GM12864 (cell line): ENCODE measurements around the gene LTF.
"Not testable (repeated sequence)": the region's sequence is repeated elsewhere in the genome, so short reads cannot be mapped to it uniquely, and the experiment has no call there.

Experiments
- DNase-seq: peaks from one replicate; pipeline ENCODE4 v3.0.0-alpha.2; 2011; ENCODE audit warnings: low read depth
- H3K4me3 ChIP-seq: 2 replicates; pipeline ENCODE4 v1.5.1; 2011; ENCODE audit warnings: mild to moderate bottlenecking, low read depth, low read length, control low read depth
- CTCF ChIP-seq: IDR thresholded peaks from 2 replicates; pipeline ENCODE4 v1.5.1; 2011; ENCODE audit warnings: low read depth, mild to moderate bottlenecking, moderate library complexity, low read length, control low read depth, inconsistent platforms; ENCODE audit errors: missing control alignments

The LTF gene

DNA sequence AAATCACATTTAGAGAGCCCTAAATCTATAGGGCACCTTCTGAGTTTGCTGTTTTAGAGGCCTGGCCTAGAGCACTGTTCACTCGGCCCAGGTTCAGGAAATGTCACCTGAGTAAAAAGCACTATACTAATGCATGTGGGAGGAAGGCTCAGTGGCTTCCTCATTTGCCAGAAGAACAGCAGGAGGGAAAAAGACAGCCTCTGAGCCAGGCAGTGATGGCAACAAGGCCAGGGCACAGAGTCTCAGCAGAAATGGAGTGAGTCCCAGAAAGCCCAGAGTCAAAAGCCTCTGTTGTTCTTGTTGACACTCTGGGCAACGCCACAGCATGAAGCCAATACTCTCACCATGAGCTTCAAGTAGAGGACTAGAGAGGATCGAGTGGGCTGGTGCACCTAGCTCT is 25.9 kb downstream of the LTF start:
- no peak for TF ChIP-seq CTCF
- DNase-seq: no peak
- no peak overlapping the region for H3K4me3 ChIP-seq

GRCh38 chr3:46435081-46435726 is 29.5 kb downstream of the LTF start:
- H3K4me3 ChIP-seq: no peak overlapping the region
- DNase-seq: no peak
- TF ChIP-seq CTCF: no peak

GRCh38 chr3:46433841-46434240 is 30.9 kb downstream of the LTF start:
- no peak for TF ChIP-seq CTCF
- H3K4me3 ChIP-seq: no peak overlapping the region
- no peak for DNase-seq

DNA sequence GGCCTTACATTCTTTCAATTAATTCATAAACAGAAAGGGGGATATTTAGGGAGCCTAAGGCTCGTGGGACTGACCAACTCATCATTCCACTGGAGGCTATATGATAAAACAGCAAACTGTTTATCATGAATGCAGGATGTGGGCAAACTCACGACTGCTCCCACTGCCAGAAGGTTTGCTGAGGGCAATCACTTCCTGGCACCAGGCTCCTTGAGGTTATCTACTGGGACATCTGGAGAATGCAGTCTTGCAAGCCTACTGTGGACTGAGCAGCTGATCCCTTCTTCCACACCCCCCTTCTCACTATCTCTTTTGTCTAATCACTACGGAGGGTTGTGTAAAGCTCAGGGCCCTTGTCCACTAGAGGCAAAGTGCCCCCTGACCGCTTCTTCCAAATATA is 31.6 kb downstream of the LTF start:
- not testable (repeated sequence) for H3K4me3 ChIP-seq, DNase-seq

DNA sequence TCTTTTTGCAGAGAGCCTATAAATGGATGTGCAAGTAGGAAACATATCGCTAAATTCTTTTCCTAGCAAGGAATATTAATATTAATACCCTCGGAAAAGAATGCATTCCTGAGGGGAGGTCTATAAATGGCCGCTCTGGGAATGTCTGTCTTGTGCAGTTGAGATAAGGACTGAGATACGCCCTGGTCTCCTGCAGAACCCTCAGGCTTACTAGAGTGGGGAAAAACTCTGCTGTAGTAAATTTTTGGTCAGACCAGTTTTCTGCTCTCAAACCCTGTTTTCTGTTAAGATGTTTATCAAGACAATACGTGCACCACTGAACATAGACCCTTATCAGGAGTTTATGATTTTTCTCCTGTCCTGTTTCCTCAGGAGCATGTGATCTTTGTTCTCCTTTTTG is 32.8 kb downstream of the LTF start:
- DNase-seq, H3K4me3 ChIP-seq: not testable (repeated sequence)

DNA sequence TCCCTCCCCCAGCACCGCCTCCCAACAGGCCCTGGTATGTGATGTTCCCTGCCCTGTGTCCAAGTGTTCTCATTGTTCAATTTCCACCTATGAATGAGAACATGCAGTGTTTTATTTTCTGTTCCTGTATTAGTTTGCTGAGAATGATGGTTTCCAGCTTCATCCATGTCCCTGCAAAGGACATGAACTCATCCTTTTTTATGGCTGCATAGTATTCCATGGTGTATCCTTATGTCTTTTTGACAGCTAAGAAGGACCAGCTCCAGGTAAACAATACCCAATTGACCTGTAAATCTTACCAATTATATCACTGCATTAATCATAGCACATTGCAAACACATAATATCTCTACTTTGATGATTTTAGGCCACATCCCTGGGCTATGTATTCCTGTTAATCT is 33.8 kb downstream of the LTF start:
- H3K4me3 ChIP-seq, DNase-seq: not testable (repeated sequence)

- no peak overlapping the region for H3K4me3 ChIP-seq
- TF ChIP-seq CTCF: no peak
- DNase-seq: no peak
Observed at GRCh38 chr3:46429671-46430070, 35.0 kb downstream of the LTF start.

DNA sequence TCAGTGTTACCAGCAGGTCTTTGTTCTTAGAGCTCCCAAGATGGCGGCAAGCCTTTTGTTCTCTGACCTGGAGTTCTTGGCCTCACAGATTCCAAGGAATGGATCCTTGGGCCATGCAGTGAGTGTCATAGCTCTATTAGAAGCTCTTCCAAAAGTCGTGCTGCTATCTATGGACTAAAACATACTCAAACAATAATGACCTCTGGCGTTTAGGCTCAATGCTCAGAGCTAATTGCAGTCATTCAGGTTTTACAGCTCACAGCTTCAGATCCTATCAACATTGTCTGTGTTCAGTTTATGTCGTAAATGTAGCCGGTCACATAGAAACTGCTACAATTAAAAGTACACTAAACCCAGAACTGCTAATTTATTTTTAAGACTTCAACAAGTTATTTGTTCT is 35.5 kb downstream of the LTF start:
- no peak for DNase-seq
- TF ChIP-seq CTCF: no peak
- H3K4me3 ChIP-seq: no peak overlapping the region
